Measurements from ENCODE around the gene FILIP1. TPM values are rescaled to one million over a fixed set of nuclear protein-coding genes. Genes with fewer than 3 reads are reported as not detected.
A peak's percentile ranks its signal among the peaks of the same experiment; 100 is the strongest.

FILIP1 gene
- total RNA-seq, 6 donors from 2014 or later = 16.7 to 31.7 (median 21.7) TPM

DNA sequence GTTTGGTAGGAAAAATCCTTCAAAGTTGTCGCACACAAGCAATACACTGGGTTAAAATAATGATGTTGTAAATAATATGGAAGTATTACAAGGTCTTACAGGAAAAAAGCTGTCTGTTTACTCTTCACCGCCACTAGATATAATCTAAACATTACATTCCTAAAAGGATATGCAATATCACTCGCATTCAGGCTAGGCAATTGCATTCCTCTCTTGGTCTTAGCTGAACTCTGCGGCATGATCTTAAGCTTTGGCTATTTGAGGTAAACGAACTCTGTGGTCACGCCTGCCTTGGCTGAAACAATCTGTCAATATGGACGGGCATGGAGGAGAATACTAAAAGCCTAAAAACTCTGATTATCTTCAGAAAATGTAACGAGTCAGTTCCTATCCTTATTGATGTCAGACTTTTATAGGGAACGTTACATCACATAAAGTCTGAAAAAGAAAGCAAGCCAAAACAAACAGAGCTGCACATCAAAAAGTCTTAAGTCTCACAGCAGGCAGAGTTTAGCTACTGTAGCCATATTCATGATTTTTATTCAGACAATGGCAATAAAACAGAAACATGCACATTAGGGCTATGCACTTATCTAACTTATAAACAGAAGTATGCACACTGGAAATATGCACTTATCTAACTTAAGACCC, 30.8 kb upstream of the FILIP1 start:
- whole genome bisulfite sequencing, 2 donors = 23 to 25% methylated on average over 9 of the region's 9 CpGs
- Histone ChIP-seq H3K27ac (peak overlapping the region in 2 of 4 donors; percentile 44 to 46), H3K9me3 (no peaks in the 10 kb centered on the region), H3K36me3 (no peaks in the 10 kb centered on the region), H3K27me3 (no peaks in the 10 kb centered on the region), H3K4me3 (no peak overlapping the region), H3K4me1 (peaks cover 0 to 21% (median 7%) of the 10 kb centered on the region in 4 donors)
- no peak for TF ChIP-seq POLR2AphosphoS5 (IDR thresholded peaks at IDR 0.05)
- TF ChIP-seq, protein P1, sequence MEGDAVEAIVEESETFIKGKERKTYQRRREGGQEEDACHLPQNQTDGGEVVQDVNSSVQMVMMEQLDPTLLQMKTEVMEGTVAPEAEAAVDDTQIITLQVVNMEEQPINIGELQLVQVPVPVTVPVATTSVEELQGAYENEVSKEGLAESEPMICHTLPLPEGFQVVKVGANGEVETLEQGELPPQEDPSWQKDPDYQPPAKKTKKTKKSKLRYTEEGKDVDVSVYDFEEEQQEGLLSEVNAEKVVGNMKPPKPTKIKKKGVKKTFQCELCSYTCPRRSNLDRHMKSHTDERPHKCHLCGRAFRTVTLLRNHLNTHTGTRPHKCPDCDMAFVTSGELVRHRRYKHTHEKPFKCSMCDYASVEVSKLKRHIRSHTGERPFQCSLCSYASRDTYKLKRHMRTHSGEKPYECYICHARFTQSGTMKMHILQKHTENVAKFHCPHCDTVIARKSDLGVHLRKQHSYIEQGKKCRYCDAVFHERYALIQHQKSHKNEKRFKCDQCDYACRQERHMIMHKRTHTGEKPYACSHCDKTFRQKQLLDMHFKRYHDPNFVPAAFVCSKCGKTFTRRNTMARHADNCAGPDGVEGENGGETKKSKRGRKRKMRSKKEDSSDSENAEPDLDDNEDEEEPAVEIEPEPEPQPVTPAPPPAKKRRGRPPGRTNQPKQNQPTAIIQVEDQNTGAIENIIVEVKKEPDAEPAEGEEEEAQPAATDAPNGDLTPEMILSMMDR (IDR thresholded peaks at IDR 0.05) = no peak
- no peak for TF ChIP-seq POLR2A (IDR thresholded peaks at IDR 0.05)
- TF ChIP-seq EP300 (IDR thresholded peaks at IDR 0.05) = no peak
- ATAC-seq (ENCODE audit: low FRiP score in 2 of 2) (peak; percentile 52 to 55), DNase-seq (peak in 1 of 2 donors; percentile 47)

DNA sequence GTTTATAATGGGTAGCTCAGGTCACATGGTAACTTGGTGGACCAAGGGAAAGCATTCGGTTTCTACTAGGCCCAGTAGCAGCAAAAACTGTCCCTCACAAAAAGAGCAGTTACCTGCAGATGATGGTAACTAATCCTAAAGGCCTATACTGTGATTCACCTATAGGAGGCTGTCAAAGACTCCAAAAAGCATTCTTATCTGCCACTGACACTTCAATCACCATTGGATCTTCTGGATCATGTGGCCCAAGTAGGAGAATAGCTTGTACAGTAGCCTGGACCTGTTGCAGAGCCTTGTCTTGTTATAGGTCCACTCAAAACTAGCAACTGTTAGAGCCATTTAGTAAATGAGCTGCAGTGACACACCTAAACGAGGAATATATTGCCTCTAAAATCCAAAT, 23.2 kb upstream of the FILIP1 start:
- H3K4me1 ChIP-seq = no peaks in the 10 kb centered on the region
- H3K4me3 ChIP-seq = no peak overlapping the region
- H3K36me3 ChIP-seq = no peaks in the 10 kb centered on the region
- TF ChIP-seq, protein P1 (IDR thresholded peaks at IDR 0.05) = no peak
- TF ChIP-seq POLR2A (IDR thresholded peaks at IDR 0.05) (no peak), EP300 (IDR thresholded peaks at IDR 0.05) (no peak), POLR2AphosphoS5 (IDR thresholded peaks at IDR 0.05) (no peak)
- H3K27ac ChIP-seq = no peak overlapping the region
- 38 to 45% methylated on average over 2 of the region's 2 CpGs for WGBS, 2 donors
- H3K27me3 ChIP-seq = no peaks in the 10 kb centered on the region
- H3K9me3 ChIP-seq = no peaks in the 10 kb centered on the region
- ATAC-seq (ENCODE audit: low FRiP score in 2 of 2) (no peak), DNase-seq (no peak)

DNA sequence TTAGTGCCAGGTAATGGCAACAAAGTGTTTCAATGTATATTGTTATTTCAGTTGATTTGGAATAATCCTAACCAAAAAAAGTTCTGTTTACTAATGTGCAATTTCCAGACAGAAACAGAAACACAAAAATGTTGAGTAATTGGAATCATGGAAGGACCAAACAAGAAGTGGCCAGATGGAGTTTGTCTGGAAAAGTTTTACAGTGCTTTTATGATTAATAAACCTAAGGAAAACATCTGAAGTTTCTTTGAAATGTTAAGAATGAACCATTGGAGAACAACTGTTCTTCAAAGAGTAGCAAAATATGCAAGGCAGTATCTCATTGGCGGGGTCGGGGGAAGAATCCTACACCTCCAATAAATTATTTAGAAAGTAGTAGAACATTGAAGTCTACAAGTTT, 19.0 kb upstream of the FILIP1 start:
- WGBS, 2 donors = 90 to 92% methylated on average over 2 of the region's 2 CpGs
- no peak for ATAC-seq (ENCODE audit: low FRiP score in 2 of 2)
- no peaks in the 10 kb centered on the region for H3K36me3 ChIP-seq
- no peaks in the 10 kb centered on the region for H3K9me3 ChIP-seq
- H3K27me3 ChIP-seq = no peaks in the 10 kb centered on the region
- no peaks in the 10 kb centered on the region for H3K4me1 ChIP-seq
- DNase-seq = no peak
- no peak overlapping the region for H3K27ac ChIP-seq
- no peak overlapping the region for H3K4me3 ChIP-seq
- TF ChIP-seq, protein P1 (IDR thresholded peaks at IDR 0.05) = no peak
- TF ChIP-seq POLR2A (IDR thresholded peaks at IDR 0.05) = no peak
- TF ChIP-seq POLR2AphosphoS5 (IDR thresholded peaks at IDR 0.05) = no peak
- no peak for TF ChIP-seq EP300 (IDR thresholded peaks at IDR 0.05)

DNA sequence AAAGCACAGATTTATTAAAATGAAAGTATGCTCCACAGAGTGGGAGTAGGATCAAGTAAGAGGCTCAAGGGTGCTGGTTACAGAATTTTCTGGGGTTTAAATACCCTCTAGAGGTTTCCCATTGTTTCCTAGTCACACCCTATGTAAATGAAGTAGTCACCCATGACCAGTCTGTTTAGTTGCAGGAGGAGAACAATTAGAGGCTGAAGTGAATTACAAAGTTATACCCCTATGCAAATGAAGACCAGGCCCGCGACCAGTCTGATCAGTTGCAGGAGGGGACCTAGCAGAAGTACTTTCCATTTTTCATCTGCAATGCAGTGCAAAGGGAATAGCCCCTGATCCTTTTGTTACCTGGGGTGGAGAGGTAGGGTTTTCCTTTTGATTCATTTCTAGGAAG, 11.8 kb upstream of the FILIP1 start:
- ATAC-seq (ENCODE audit: low FRiP score in 2 of 2) (no peak), DNase-seq (no peak)
- WGBS, 2 donors = 87 to 100% methylated on average over 2 of the region's 2 CpGs
- TF ChIP-seq POLR2AphosphoS5 (IDR thresholded peaks at IDR 0.05) (no peak), POLR2A (IDR thresholded peaks at IDR 0.05) (no peak), EP300 (IDR thresholded peaks at IDR 0.05) (no peak)
- TF ChIP-seq, protein P1 (IDR thresholded peaks at IDR 0.05) = no peak
- Histone ChIP-seq H3K36me3 (no peaks in the 10 kb centered on the region), H3K9me3 (no peaks in the 10 kb centered on the region), H3K27me3 (no peaks in the 10 kb centered on the region), H3K4me3 (no peak overlapping the region), H3K27ac (no peak overlapping the region), H3K4me1 (no peaks in the 10 kb centered on the region)

Data from upper lobe of left lung (tissue), 6 donors.